Activated CD8-positive, alpha-beta memory T cell treated with anti-CD3 and anti-CD28 coated beads for 36 hours (primary cell): ENCODE data around the gene ZNF593OS. TPM values are rescaled to one million over a fixed set of nuclear protein-coding genes. Genes with fewer than 3 reads are reported as not detected.

Source experiments
- CTCF ChIA-PET: fragments of 350-600 bp; sonication (Branson Sonifier 250); formaldehyde crosslinking; loops from one replicate; lab custom pipeline; 2021; ENCODE audit warnings: antibody characterized with exemption; lab: Charles Lee
- POLR2A ChIA-PET: fragments of 350-600 bp; sonication (Branson Sonifier 250); formaldehyde crosslinking; loops from one replicate; lab custom pipeline; 2021; ENCODE audit warnings: antibody characterized with exemption; lab: Charles Lee
- total RNA-seq, 2 experiments: library from RNA; stranded (reverse); gene quantifications; one replicate each; pipeline ENCODE4 v1.2.3, GENCODE V29; 2021

ZNF593OS gene
- total RNA-seq, 2 experiments from 2014 or later = not detected

GRCh38 chr1:26122988-26123973, 48.4 kb downstream of the ZNF593OS start:
- POLR2A ChIA-PET = interaction anchor here (0.5 to 1.0 kb wide), 2 partner anchors 12 to 393 kb away, joined by 3 to 4 read pairs; partner anchors contain the start of gene PDIK1L
- CTCF ChIA-PET = interaction anchor here (0.6 to 1.0 kb wide), 3 partner anchors 22 to 268 kb away, joined by 3 to 4 read pairs (median 4); no protein-coding TSS in a partner anchor

- CTCF ChIA-PET = no interaction called here
- POLR2A ChIA-PET = no interaction called here
Observed at GRCh38 chr1:26121854-26122773, 49.5 kb downstream of the ZNF593OS start.

- POLR2A ChIA-PET = no interaction called here
- CTCF ChIA-PET = no interaction called here
Observed at GRCh38 chr1:26119892-26120608, 51.6 kb downstream of the ZNF593OS start.

Other genes with a start within 250 kb of the ZNF593OS start
- 1 to 10 TPM; 8.2 to 10.0 TPM for gene PAFAH2, start 173.8 kb downstream of the ZNF593OS start, total RNA-seq
- gene EXTL1, start 150.1 kb downstream of the ZNF593OS start, total RNA-seq = not detected
- gene SLC30A2, start 125.7 kb downstream of the ZNF593OS start, total RNA-seq = not detected
- gene TRIM63, start 104.2 kb downstream of the ZNF593OS start, total RNA-seq = not detected
- gene PDIK1L, start 60.0 kb downstream of the ZNF593OS start, total RNA-seq = 10 to 100 TPM; 15.4 to 15.7 TPM
- not detected for gene FAM110D, start 12.8 kb downstream of the ZNF593OS start, total RNA-seq
- not detected for gene C1orf232, start 2.9 kb downstream of the ZNF593OS start, total RNA-seq
- gene ZNF593, start 1.9 kb downstream of the ZNF593OS start, total RNA-seq = 10 to 100 TPM; 84.2 to 84.8 TPM
- gene CNKSR1, start 5.7 kb upstream of the ZNF593OS start, total RNA-seq = 1 to 10 TPM in 1 of 2 experiments, under 1 TPM in 1; 0.84 to 1.1 TPM
- not detected for gene CATSPER4, start 18.8 kb upstream of the ZNF593OS start, total RNA-seq
- gene CEP85, start 62.4 kb upstream of the ZNF593OS start, total RNA-seq = 10 to 100 TPM; 32.5 to 33.6 TPM
- gene SH3BGRL3, start 108.3 kb upstream of the ZNF593OS start, total RNA-seq = 100 to 1,000 TPM; 399 to 416 TPM
- gene UBXN11, start 134.8 kb upstream of the ZNF593OS start, total RNA-seq = 10 to 100 TPM; 27.6 to 27.8 TPM
- 100 to 1,000 TPM; 252 to 254 TPM for gene CD52, start 146.1 kb upstream of the ZNF593OS start, total RNA-seq
- gene CRYBG2, start 182.3 kb upstream of the ZNF593OS start, total RNA-seq = 1 to 10 TPM; 2.8 to 2.9 TPM
- gene ZNF683, start 200.9 kb upstream of the ZNF593OS start, total RNA-seq = 1 to 10 TPM in 1 of 2 experiments, under 1 TPM in 1; 0.94 to 1.6 TPM
- gene LIN28A, start 239.0 kb upstream of the ZNF593OS start, total RNA-seq = not detected